NCI-H526 (cell line): ENCODE measurements around the gene DDX11.
"Not testable (repeated sequence)": the region's sequence is repeated elsewhere in the genome, so short reads cannot be mapped to it uniquely, and the experiment has no call there.

ENCODE experiments used
- DNase-seq, 2 experiments: peaks; one replicate each; lab custom pipeline; 2025; lab: John Stamatoyannopoulos, UW

The DDX11 gene

GRCh38 chr12:31067656-31068055 is 6.0 kb upstream of the DDX11 start:
- DNase-seq: not testable (repeated sequence)

GRCh38 chr12:31070971-31071740 is 2.5 kb upstream of the DDX11 start:
- not testable (repeated sequence) for DNase-seq

GRCh38 chr12:31072962-31073361 is 698 bp upstream of the DDX11 start:
- peak; percentile 54 to 68 for DNase-seq

GRCh38 chr12:31074333-31074874 is 744 bp downstream of the DDX11 start:
- peak; percentile 60 to 64 for DNase-seq

GRCh38 chr12:31076150-31076549 is 2.5 kb downstream of the DDX11 start:
- DNase-seq: not testable (repeated sequence)

GRCh38 chr12:31077095-31077494 is 3.4 kb downstream of the DDX11 start:
- DNase-seq: not testable (repeated sequence)

- DNase-seq: not testable (repeated sequence)
These were observed 4.3 kb downstream of the DDX11 start for GRCh38 chr12:31077998-31078397.

- not testable (repeated sequence) for DNase-seq
These were observed 5.8 kb downstream of the DDX11 start for GRCh38 chr12:31079421-31079820.

- DNase-seq: not testable (repeated sequence)
These were observed 6.6 kb downstream of the DDX11 start for GRCh38 chr12:31080221-31080620.

GRCh38 chr12:31081274-31081673 is 7.6 kb downstream of the DDX11 start:
- DNase-seq: peak in 1 of 2 experiments; percentile 39

GRCh38 chr12:31084241-31084640 is 10.6 kb downstream of the DDX11 start:
- not testable (repeated sequence) for DNase-seq

GRCh38 chr12:31086032-31086431 is 12.4 kb downstream of the DDX11 start:
- DNase-seq: not testable (repeated sequence)

- DNase-seq: not testable (repeated sequence)
These were observed 13.8 kb downstream of the DDX11 start for GRCh38 chr12:31087486-31087885.

GRCh38 chr12:31087956-31088355 is 14.3 kb downstream of the DDX11 start:
- DNase-seq: not testable (repeated sequence)

GRCh38 chr12:31089072-31089471 is 15.4 kb downstream of the DDX11 start:
- DNase-seq: no peak

GRCh38 chr12:31091629-31092028 is 18.0 kb downstream of the DDX11 start:
- DNase-seq: not testable (repeated sequence)

- DNase-seq: not testable (repeated sequence)
These were observed 19.1 kb downstream of the DDX11 start for GRCh38 chr12:31092718-31093117.

- not testable (repeated sequence) for DNase-seq
These were observed 21.6 kb downstream of the DDX11 start for GRCh38 chr12:31095080-31095860.

- not testable (repeated sequence) for DNase-seq
These were observed 22.8 kb downstream of the DDX11 start for GRCh38 chr12:31096251-31097065.

- DNase-seq: not testable (repeated sequence)
These were observed 24.2 kb downstream of the DDX11 start for GRCh38 chr12:31097819-31098218.

GRCh38 chr12:31098363-31098762 is 24.7 kb downstream of the DDX11 start:
- not testable (repeated sequence) for DNase-seq

- not testable (repeated sequence) for DNase-seq
These were observed 25.1 kb downstream of the DDX11 start for GRCh38 chr12:31098771-31099170.
